C4-2B (cell line): ENCODE measurements around the gene RAD51C.

Source experiments
- H3K27ac ChIP-seq: fragments of 450-650 bp; 2 replicates; pipeline ENCODE4 v1.5.1; 2017
- CTCF ChIP-seq: fragments of 450-650 bp; conservative IDR thresholded peaks from 2 replicates; pipeline ENCODE4 v1.5.1; 2017; ENCODE audit warnings: mild to moderate bottlenecking
- ZFX ChIP-seq: fragments of 450-650 bp; IDR thresholded peaks from 2 replicates; pipeline ENCODE4 v1.6.1; 2017

Gene RAD51C

GRCh38 chr17:58692239-58693055 lies at the start of gene RAD51C:
RAD51C (plus strand) TSS chr17:58692602; CDS start chr17:58692644, 42 bp downstream.
- peak within 1 kb of the TSS; percentile 87 for H3K27ac ChIP-seq
- TF ChIP-seq ZFX (peak; percentile 91), CTCF (no peak)

- H3K27ac ChIP-seq, result no peak overlapping the region
- TF ChIP-seq ZFX (no peak), CTCF (no peak)
Measured at GRCh38 chr17:58643147-58643546, 49.3 kb upstream of the RAD51C start.

- no peak overlapping the region for H3K27ac ChIP-seq
- TF ChIP-seq CTCF, result no peak
- TF ChIP-seq ZFX, result no peak
Measured at GRCh38 chr17:58648236-58648635, 44.2 kb upstream of the RAD51C start.

- peak overlapping the region; percentile 82 for H3K27ac ChIP-seq
Measured at GRCh38 chr17:58657962-58658803, 34.2 kb upstream of the RAD51C start.

- peak overlapping the region; percentile 82 for H3K27ac ChIP-seq
Measured at GRCh38 chr17:58658804-58659713, 33.3 kb upstream of the RAD51C start.

GRCh38 chr17:58659714-58660084 lies 32.7 kb upstream of the RAD51C start:
- H3K27ac ChIP-seq, result peak overlapping the region; percentile 82

More at GRCh38 chr17:58658804-58659713, 33.3 kb upstream of the RAD51C start:
- TF ChIP-seq CTCF (no peak), ZFX (no peak)

- no peak for TF ChIP-seq ZFX
- TF ChIP-seq CTCF, result no peak
- H3K27ac ChIP-seq, result no peak overlapping the region
Measured at GRCh38 chr17:58660621-58661020, 31.8 kb upstream of the RAD51C start.

GRCh38 chr17:58661499-58661898 lies 30.9 kb upstream of the RAD51C start:
- TF ChIP-seq ZFX (no peak), CTCF (no peak)
- no peak overlapping the region for H3K27ac ChIP-seq
